ENCODE data around the gene NF1. TPM values are rescaled to one million over a fixed set of nuclear protein-coding genes. Genes with fewer than 3 reads are reported as not detected.
"Not testable (repeated sequence)": the region's sequence is repeated elsewhere in the genome, so short reads cannot be mapped to it uniquely, and the experiment has no call there.

NF1 gene
- total RNA-seq, 1 donor from 2014 or later, result 82.5 TPM

GRCh38 chr17:31105991-31106390 is 11.2 kb downstream of the NF1 start:
- DNase-seq (ENCODE audit: low spot score, unreplicated experiment), result no peak
- peaks cover 3% of the 10 kb centered on the region for H3K36me3 Mint-ChIP-seq (ENCODE audit: insufficient read depth)
- H3K27ac Mint-ChIP-seq, result no peak overlapping the region
- H3K9me3 Mint-ChIP-seq (ENCODE audit: low read depth), result no peaks in the 10 kb centered on the region
- no peak overlapping the region for H3K4me3 Mint-ChIP-seq (ENCODE audit: low read depth)
- peaks cover 24% of the 10 kb centered on the region for H3K4me1 Mint-ChIP-seq (ENCODE audit: low read depth)
- no peak for TF ChIP-seq CTCF (IDR thresholded peaks at IDR 0.05; ENCODE audit: unreplicated experiment)
- no peaks in the 10 kb centered on the region for H3K27me3 Mint-ChIP-seq

GRCh38 chr17:31111183-31111582 is 16.4 kb downstream of the NF1 start:
- DNase-seq (ENCODE audit: low spot score, unreplicated experiment), result no peak
- Mint-ChIP-seq H3K27ac (peak overlapping the region; percentile 30), H3K36me3 (ENCODE audit: insufficient read depth) (peaks cover 5% of the 10 kb centered on the region), H3K4me1 (ENCODE audit: low read depth) (peaks cover 20% of the 10 kb centered on the region), H3K27me3 (no peaks in the 10 kb centered on the region), H3K9me3 (ENCODE audit: low read depth) (no peaks in the 10 kb centered on the region), H3K4me3 (ENCODE audit: low read depth) (no peak overlapping the region)
- no peak for TF ChIP-seq CTCF (IDR thresholded peaks at IDR 0.05; ENCODE audit: unreplicated experiment)

- H3K27me3 Mint-ChIP-seq, result no peaks in the 10 kb centered on the region
- TF ChIP-seq CTCF (IDR thresholded peaks at IDR 0.05; ENCODE audit: unreplicated experiment), result no peak
- H3K4me1 Mint-ChIP-seq (ENCODE audit: low read depth), result peaks cover 20% of the 10 kb centered on the region
- no peak overlapping the region for H3K4me3 Mint-ChIP-seq (ENCODE audit: low read depth)
- no peaks in the 10 kb centered on the region for H3K9me3 Mint-ChIP-seq (ENCODE audit: low read depth)
- peaks cover 4% of the 10 kb centered on the region for H3K36me3 Mint-ChIP-seq (ENCODE audit: insufficient read depth)
- DNase-seq (ENCODE audit: low spot score, unreplicated experiment), result no peak
- no peak overlapping the region for H3K27ac Mint-ChIP-seq
Measured at GRCh38 chr17:31112001-31112661, 17.4 kb downstream of the NF1 start.

- H3K9me3 Mint-ChIP-seq (ENCODE audit: low read depth); H3K27me3 Mint-ChIP-seq; H3K27ac Mint-ChIP-seq; H3K4me3 Mint-ChIP-seq (ENCODE audit: low read depth); H3K36me3 Mint-ChIP-seq (ENCODE audit: insufficient read depth); DNase-seq (ENCODE audit: low spot score, unreplicated experiment): not testable (repeated sequence)
- peaks cover 20% of the 10 kb centered on the region for H3K4me1 Mint-ChIP-seq (ENCODE audit: low read depth)
Measured at GRCh38 chr17:31113368-31113767, 18.6 kb downstream of the NF1 start.

- Mint-ChIP-seq H3K4me1 (ENCODE audit: low read depth) (peaks cover 20% of the 10 kb centered on the region), H3K4me3 (ENCODE audit: low read depth) (no peak overlapping the region), H3K36me3 (ENCODE audit: insufficient read depth) (peaks cover 4% of the 10 kb centered on the region), H3K27ac (no peak overlapping the region), H3K9me3 (ENCODE audit: low read depth) (no peaks in the 10 kb centered on the region), H3K27me3 (no peaks in the 10 kb centered on the region)
- DNase-seq (ENCODE audit: low spot score, unreplicated experiment), result no peak
- TF ChIP-seq CTCF (IDR thresholded peaks at IDR 0.05; ENCODE audit: unreplicated experiment), result no peak
Measured at GRCh38 chr17:31113939-31114338, 19.2 kb downstream of the NF1 start.

- Mint-ChIP-seq H3K4me1 (ENCODE audit: low read depth) (peaks cover 15% of the 10 kb centered on the region), H3K9me3 (ENCODE audit: low read depth) (no peaks in the 10 kb centered on the region), H3K36me3 (ENCODE audit: insufficient read depth) (peaks cover 7% of the 10 kb centered on the region), H3K27me3 (no peaks in the 10 kb centered on the region), H3K4me3 (ENCODE audit: low read depth) (no peak overlapping the region), H3K27ac (peak overlapping the region; percentile 37)
- no peak for TF ChIP-seq CTCF (IDR thresholded peaks at IDR 0.05; ENCODE audit: unreplicated experiment)
- no peak for DNase-seq (ENCODE audit: low spot score, unreplicated experiment)
Measured at GRCh38 chr17:31114956-31115555, 20.3 kb downstream of the NF1 start.

Data from progenitor cell of endocrine pancreas (in vitro differentiated cells).